ENCODE measurements around the gene USH2A.
A peak's percentile ranks its signal among the peaks of the same experiment; 100 is the strongest.

USH2A gene

GRCh38 chr1:216258856-216259255 is 164.4 kb downstream of the USH2A start:
- DNase-seq = no peak

- no peak for DNase-seq
Observed at GRCh38 chr1:216258386-216258785, 164.9 kb downstream of the USH2A start.

GRCh38 chr1:216250861-216251260 is 172.4 kb downstream of the USH2A start:
- DNase-seq = no peak

- no peak for DNase-seq
Observed at GRCh38 chr1:216248628-216249027, 174.6 kb downstream of the USH2A start.

GRCh38 chr1:216247937-216248336 is 175.3 kb downstream of the USH2A start:
- no peak for DNase-seq

- DNase-seq = no peak
Observed at GRCh38 chr1:216246577-216247203, 176.6 kb downstream of the USH2A start.

GRCh38 chr1:216238844-216239243 is 184.4 kb downstream of the USH2A start:
- DNase-seq = no peak

- DNase-seq = no peak
Observed at GRCh38 chr1:216237927-216238542, 185.2 kb downstream of the USH2A start.

- DNase-seq = no peak
Observed at GRCh38 chr1:216224233-216224632, 199.0 kb downstream of the USH2A start.

GRCh38 chr1:216223486-216223885 is 199.8 kb downstream of the USH2A start:
- no peak for DNase-seq

GRCh38 chr1:216222288-216222687 is 201.0 kb downstream of the USH2A start:
- DNase-seq = no peak

- DNase-seq = peak; percentile 86
Observed at GRCh38 chr1:216221260-216221700, 202.0 kb downstream of the USH2A start.

- DNase-seq = no peak
Observed at GRCh38 chr1:216216305-216216704, 206.9 kb downstream of the USH2A start.

- no peak for DNase-seq
Observed at GRCh38 chr1:216215169-216215568, 208.1 kb downstream of the USH2A start.

GRCh38 chr1:216212826-216213225 is 210.4 kb downstream of the USH2A start:
- DNase-seq = no peak

- DNase-seq = no peak
Observed at GRCh38 chr1:216210081-216210480, 213.2 kb downstream of the USH2A start.

GRCh38 chr1:216209125-216209524 is 214.1 kb downstream of the USH2A start:
- no peak for DNase-seq

GRCh38 chr1:216207154-216207553 is 216.1 kb downstream of the USH2A start:
- DNase-seq = no peak

GRCh38 chr1:216205176-216205575 is 218.1 kb downstream of the USH2A start:
- no peak for DNase-seq

GRCh38 chr1:216201946-216202345 is 221.3 kb downstream of the USH2A start:
- no peak for DNase-seq

- DNase-seq = no peak
Observed at GRCh38 chr1:216200941-216201340, 222.3 kb downstream of the USH2A start.

GRCh38 chr1:216194721-216195120 is 228.5 kb downstream of the USH2A start:
- no peak for DNase-seq

GRCh38 chr1:216193839-216194443 is 229.3 kb downstream of the USH2A start:
- no peak for DNase-seq

- DNase-seq = no peak
Observed at GRCh38 chr1:216190438-216190837, 232.8 kb downstream of the USH2A start.

- no peak for DNase-seq
Observed at GRCh38 chr1:216186816-216187215, 236.4 kb downstream of the USH2A start.

Measured in NCI-H510A treated with DMSO at 0.1 percent for 48 hours (cell line).